Activated CD8-positive, alpha-beta memory T cell treated with anti-CD3 and anti-CD28 coated beads, Interleukin-2, amount 10 ng/mL, durations not matched to agents 7 days and 5 days (primary cell): ENCODE data around the gene SPINK4. TPM values are rescaled to one million over a fixed set of nuclear protein-coding genes. Genes with fewer than 3 reads are reported as not detected.

Experiments
- ATAC-seq: fragments of 150-1000 bp; cut with Tn5 transposase; one replicate; pipeline ENCODE4 v1.10.0; 2021; ENCODE audit warnings: moderate library complexity
- CTCF ChIA-PET: fragments of 350-600 bp; sonication (Branson Sonifier 250); formaldehyde crosslinking; loops from one replicate; lab custom pipeline; 2021; ENCODE audit warnings: antibody characterized with exemption; lab: Charles Lee
- DNase-seq: peaks from one replicate; pipeline ENCODE4 v3.0.0-alpha.2; 2020
- H3K27ac Mint-ChIP-seq: one replicate; pipeline ENCODE4 v1.8.0; 2021; ENCODE audit warnings: mild to moderate bottlenecking, mixed read lengths
- H3K27me3 Mint-ChIP-seq: one replicate; pipeline ENCODE4 v1.8.0; 2021; ENCODE audit warnings: mixed read lengths
- H3K36me3 Mint-ChIP-seq: one replicate; pipeline ENCODE4 v1.8.0; 2021; ENCODE audit warnings: mild to moderate bottlenecking, mixed read lengths
- H3K4me1 Mint-ChIP-seq: one replicate; pipeline ENCODE4 v1.8.0; 2021; ENCODE audit warnings: mixed read lengths
- H3K4me3 Mint-ChIP-seq: one replicate; pipeline ENCODE4 v1.8.0; 2021; ENCODE audit warnings: mild to moderate bottlenecking, moderate library complexity, mixed read lengths
- H3K9me3 Mint-ChIP-seq: one replicate; pipeline ENCODE4 v1.8.0; 2022; ENCODE audit warnings: low read depth, mixed read lengths
- total RNA-seq, 2 experiments: library from RNA; stranded (reverse); gene quantifications; one replicate each; pipeline ENCODE4 v1.2.3, GENCODE V29; 2021

The SPINK4 gene
- total RNA-seq, 2 experiments from 2014 or later = not detected

DNA sequence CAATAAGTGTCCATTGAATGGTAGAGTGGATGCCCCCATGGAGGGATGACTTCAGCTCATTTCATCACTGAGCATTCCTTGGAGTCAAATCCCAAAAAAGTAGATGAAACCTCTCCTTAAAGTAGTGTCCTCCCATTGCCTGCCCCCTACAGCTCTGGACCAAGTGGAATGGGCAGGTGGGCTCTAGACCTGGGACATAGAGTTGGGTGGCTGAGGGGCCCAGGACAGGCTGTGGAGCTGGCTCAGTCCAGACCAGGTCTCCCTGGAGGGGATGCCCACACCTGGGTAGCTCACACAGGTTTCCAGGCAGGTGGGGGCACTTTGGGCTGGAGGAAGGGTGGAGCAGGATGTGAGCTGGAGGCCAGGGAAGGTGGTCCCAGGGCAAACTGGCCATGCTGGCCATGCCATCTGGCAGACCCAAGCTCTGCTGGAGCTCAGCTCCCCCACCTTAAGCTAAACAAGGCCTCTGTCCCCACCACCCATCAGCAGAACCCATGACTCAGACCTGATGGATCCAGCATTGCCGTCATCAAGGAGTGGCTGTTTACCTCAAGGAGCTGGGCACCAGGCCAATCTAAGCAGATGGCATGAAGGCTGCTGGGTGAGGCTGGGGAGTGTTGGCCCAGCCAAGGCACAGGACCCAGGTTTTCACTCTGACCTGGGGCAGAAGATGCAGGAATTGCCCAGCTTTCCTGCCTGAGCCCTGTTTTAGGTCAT, 6.2 kb upstream of the SPINK4 start:
- Mint-ChIP-seq H3K4me3 (no peak overlapping the region), H3K9me3 (no peaks in the 10 kb centered on the region), H3K4me1 (no peaks in the 10 kb centered on the region), H3K27ac (no peak overlapping the region), H3K27me3 (peaks cover 2% of the 10 kb centered on the region), H3K36me3 (no peaks in the 10 kb centered on the region)
- ATAC-seq (no peak), DNase-seq (no peak)
- CTCF ChIA-PET = interaction anchor here (1.9 kb wide), 1 partner anchor 8 kb away, joined by 6 read pairs; no protein-coding TSS in a partner anchor

DNA sequence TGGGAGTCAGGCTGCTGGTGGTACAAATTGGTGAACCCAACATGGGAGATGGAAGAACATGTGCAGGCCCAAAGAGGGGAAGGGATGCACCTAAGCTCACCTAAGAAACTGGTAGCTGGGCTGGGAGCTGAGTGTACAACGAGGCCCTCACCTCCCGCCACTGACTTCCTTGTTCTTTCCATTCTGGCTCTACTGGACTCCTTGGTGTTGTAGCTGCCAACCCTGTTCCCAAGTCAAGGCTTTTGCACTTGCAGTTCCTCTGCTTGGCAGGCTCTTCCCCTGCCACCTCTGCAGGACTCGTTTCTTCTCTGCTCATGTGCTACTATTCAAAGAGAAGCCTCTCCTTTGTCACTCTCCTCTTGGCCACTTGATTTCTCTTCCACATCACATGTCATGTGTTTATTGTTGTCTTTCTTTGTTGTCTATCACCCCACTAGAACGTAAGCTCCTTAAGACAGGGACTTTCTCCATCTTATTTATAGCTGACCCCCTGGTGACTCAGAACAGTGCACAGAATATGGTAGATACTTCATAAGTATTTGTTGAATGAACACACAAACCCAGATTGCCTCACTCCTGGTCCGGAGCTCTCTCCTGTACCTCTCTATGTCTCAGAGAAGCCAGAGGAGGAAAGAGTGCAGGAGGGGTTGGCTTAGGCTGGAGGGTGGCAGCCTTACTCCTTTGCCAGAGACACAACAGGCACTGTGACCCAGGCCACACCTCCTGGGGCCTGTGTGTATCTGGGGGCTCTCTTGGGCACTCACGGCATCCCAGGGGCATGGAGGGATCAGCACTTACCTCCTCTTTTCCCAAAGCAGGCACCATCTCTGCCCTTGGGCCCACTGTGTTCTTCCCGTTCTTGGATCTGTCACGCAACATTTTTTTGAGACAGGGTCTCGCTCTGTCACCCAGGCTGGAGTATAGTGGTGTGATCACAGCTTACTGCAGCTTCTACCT, 5.2 kb upstream of the SPINK4 start:
- Mint-ChIP-seq H3K4me3 (no peak overlapping the region), H3K36me3 (no peaks in the 10 kb centered on the region), H3K27me3 (peaks cover 6% of the 10 kb centered on the region), H3K9me3 (no peaks in the 10 kb centered on the region), H3K4me1 (peaks cover 1% of the 10 kb centered on the region), H3K27ac (no peak overlapping the region)
- CTCF ChIA-PET = interaction anchor here (0.6 to 1.9 kb wide), 2 partner anchors 9 to 246 kb away, joined by 4 to 6 read pairs; no protein-coding TSS in a partner anchor
- DNase-seq (no peak), ATAC-seq (no peak)

DNA sequence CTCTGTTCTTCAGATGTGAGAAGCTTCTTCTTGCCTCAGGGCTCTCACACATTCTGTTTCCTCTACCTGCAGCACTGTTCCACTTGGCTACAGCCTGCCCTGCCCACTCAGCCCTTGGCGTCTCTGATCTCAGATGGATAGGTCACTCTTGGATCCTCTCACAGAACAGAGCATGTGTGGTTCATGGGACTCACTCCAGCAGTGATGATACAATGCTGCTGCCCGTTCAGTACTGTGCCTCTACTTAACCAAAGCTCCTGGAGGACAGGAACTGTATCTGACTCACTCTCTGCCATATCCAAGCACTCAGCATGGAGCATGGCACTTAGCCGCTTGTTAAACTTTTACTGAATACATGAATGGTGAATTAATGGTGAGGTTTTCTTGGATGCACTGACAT, 3.4 kb upstream of the SPINK4 start:
- ATAC-seq (no peak), DNase-seq (no peak)
- peaks cover 2% of the 10 kb centered on the region for H3K4me1 Mint-ChIP-seq
- peaks cover 7% of the 10 kb centered on the region for H3K27me3 Mint-ChIP-seq
- no peaks in the 10 kb centered on the region for H3K9me3 Mint-ChIP-seq
- CTCF ChIA-PET = interaction anchor here (0.6 to 1.4 kb wide), 2 partner anchors 11 to 12 kb away, joined by 3 to 4 read pairs; no protein-coding TSS in a partner anchor
- H3K4me3 Mint-ChIP-seq = no peak overlapping the region
- no peak overlapping the region for H3K27ac Mint-ChIP-seq
- H3K36me3 Mint-ChIP-seq = no peaks in the 10 kb centered on the region

DNA sequence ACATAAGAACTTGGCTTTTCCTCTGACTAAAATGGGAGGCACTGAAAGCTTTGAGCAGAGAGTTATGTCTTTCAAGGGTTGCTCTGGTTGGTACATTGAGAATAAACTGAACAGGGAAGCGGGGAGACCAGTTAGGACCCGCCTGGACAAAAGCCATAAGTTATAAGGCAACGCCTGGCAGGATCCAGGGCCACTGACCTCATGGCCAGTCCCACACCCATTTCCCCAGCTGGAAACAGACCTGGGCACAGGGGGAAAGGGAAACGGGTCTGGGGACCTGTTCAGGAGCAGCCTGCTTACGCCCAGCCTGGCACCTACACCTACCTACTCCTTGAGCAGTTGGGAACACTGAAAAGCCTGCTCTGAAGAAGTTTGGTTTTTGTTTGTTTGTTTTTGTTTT, 1.3 kb downstream of the SPINK4 start:
- Mint-ChIP-seq H3K9me3 (no peaks in the 10 kb centered on the region), H3K27me3 (peaks cover 4% of the 10 kb centered on the region), H3K27ac (no peak overlapping the region), H3K4me3 (no peak overlapping the region), H3K4me1 (peaks cover 8% of the 10 kb centered on the region), H3K36me3 (no peaks in the 10 kb centered on the region)
- ATAC-seq (no peak), DNase-seq (no peak)
- CTCF ChIA-PET = interaction anchor here (1.4 kb wide), 1 partner anchor 45 kb away, joined by 3 read pairs; no protein-coding TSS in a partner anchor

DNA sequence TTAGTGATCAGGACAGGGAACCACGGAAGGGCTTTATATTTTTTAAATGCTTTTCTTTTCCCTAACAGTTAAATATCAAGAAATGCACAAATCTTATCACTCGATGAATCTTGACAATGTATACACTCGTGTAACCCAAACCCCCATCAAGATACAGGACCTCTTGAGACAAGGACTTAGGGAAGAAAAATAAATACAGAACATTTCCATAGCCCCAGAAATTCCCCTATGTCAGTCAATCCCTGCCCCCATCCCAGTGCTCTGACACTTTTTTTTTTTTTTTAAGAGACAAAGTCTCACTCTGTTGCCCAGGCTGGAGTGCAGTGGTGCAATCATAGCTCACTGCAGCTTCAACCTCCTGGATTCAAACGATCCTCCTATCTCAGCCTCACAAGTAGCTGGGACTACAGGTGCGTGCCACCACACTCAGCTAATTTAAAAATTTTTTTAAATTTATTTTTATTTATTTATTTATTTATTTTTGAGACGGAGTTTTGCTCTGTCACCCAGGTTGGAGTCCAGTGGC, 2.7 kb downstream of the SPINK4 start:
- Mint-ChIP-seq H3K4me3 (no peak overlapping the region), H3K4me1 (peaks cover 8% of the 10 kb centered on the region), H3K36me3 (peaks cover under 1% of the 10 kb centered on the region), H3K27me3 (peaks cover 4% of the 10 kb centered on the region), H3K9me3 (no peaks in the 10 kb centered on the region), H3K27ac (no peak overlapping the region)
- ATAC-seq (no peak), DNase-seq (no peak)
- CTCF ChIA-PET = interaction anchor here (1.9 kb wide), 1 partner anchor 17 kb away, joined by 6 read pairs; no protein-coding TSS in a partner anchor

DNA sequence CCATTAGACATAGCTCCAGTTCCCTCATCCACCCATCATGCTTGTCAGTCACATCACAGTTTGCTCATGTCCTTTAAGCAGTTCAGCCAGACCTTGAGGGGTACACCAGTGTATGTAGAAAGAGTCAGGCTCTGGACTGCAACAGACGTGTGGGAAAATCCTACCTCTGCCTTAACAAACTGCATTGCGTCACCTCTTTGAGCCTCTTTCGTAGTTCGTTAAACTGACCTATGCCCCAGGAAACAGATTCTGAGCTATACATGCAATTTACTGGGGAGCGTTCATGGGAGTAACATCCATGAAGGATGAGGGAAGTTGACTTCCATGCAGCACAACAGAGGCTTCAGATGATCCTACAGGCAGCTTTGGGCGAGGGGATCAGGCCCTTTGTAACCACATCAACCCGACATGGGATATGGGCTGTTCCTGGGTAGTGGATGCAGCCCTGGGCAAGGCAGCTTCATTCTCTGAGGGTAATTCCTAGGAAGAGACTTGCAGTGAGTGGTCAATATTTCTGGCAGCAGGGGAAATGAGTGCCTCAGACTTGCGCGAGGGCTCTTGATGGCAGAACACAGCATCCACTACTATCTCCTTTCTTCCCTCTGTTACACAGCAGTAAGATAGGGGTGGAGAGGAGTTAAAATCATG, 4.3 kb downstream of the SPINK4 start:
- peaks cover 11% of the 10 kb centered on the region for H3K4me1 Mint-ChIP-seq
- H3K27ac Mint-ChIP-seq = no peak overlapping the region
- ATAC-seq (no peak), DNase-seq (no peak)
- peaks cover 4% of the 10 kb centered on the region for H3K27me3 Mint-ChIP-seq
- no peak overlapping the region for H3K4me3 Mint-ChIP-seq
- CTCF ChIA-PET = interaction anchor here (1.5 to 1.9 kb wide), 2 partner anchors 18 kb away, joined by 3 to 6 read pairs; no protein-coding TSS in a partner anchor
- H3K9me3 Mint-ChIP-seq = no peaks in the 10 kb centered on the region
- peaks cover 2% of the 10 kb centered on the region for H3K36me3 Mint-ChIP-seq

DNA sequence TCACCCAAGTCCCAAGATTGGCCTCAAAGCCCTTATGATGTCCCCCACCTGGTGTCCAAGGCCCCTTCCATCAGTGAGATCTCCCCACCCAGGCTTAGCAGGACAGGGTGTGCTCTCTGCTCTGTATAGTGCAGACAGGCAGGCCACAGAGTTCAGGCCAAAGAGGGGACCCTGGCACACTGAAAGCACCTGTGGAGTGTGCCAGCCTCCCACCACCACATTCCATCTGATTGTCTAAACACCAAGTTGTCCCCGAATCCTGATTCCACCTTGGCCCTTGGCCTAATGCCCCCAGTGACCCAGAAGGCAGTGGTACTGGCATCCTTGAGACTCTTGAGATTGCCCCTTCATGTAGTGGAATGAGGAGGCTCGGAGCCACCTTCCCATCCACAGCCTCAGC, 5.4 kb downstream of the SPINK4 start:
- DNase-seq (no peak), ATAC-seq (no peak)
- H3K36me3 Mint-ChIP-seq = peaks cover 2% of the 10 kb centered on the region
- CTCF ChIA-PET = interaction anchor here (1.5 kb wide), 1 partner anchor 19 kb away, joined by 3 read pairs; no protein-coding TSS in a partner anchor
- H3K4me1 Mint-ChIP-seq = peaks cover 18% of the 10 kb centered on the region
- no peak overlapping the region for H3K27ac Mint-ChIP-seq
- no peak overlapping the region for H3K4me3 Mint-ChIP-seq
- H3K27me3 Mint-ChIP-seq = no peaks in the 10 kb centered on the region
- H3K9me3 Mint-ChIP-seq = no peaks in the 10 kb centered on the region

DNA sequence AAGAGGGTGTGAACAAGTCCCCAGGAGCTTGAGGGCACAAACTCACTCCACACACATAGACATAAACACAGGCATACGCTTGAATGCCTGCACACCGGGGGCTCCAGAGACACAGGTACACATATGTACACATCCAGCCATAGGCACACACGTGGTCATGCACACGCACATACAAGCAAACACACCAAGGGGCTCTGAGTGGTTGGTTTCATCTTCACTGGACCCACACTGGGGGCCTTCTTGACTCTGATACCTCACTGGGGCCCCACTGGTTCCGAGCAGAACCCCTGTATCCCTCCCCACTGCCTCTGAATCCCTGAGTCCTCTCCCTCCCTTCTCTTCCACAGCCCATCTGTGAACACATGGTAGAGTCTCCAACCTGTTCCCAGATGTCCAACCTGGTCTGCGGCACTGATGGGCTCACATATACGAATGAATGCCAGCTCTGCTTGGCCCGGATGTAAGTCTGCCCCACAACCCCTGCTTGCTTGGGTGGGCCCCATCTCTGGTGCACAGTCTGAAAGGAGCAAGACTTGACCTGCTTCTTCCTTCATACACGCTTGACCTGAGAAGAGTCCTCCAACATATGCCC, 6.4 kb downstream of the SPINK4 start:
- DNase-seq (no peak), ATAC-seq (no peak)
- no peak overlapping the region for H3K4me3 Mint-ChIP-seq
- peaks cover 3% of the 10 kb centered on the region for H3K36me3 Mint-ChIP-seq
- H3K27me3 Mint-ChIP-seq = no peaks in the 10 kb centered on the region
- CTCF ChIA-PET = no interaction called here
- H3K4me1 Mint-ChIP-seq = peaks cover 18% of the 10 kb centered on the region
- no peaks in the 10 kb centered on the region for H3K9me3 Mint-ChIP-seq
- no peak overlapping the region for H3K27ac Mint-ChIP-seq

DNA sequence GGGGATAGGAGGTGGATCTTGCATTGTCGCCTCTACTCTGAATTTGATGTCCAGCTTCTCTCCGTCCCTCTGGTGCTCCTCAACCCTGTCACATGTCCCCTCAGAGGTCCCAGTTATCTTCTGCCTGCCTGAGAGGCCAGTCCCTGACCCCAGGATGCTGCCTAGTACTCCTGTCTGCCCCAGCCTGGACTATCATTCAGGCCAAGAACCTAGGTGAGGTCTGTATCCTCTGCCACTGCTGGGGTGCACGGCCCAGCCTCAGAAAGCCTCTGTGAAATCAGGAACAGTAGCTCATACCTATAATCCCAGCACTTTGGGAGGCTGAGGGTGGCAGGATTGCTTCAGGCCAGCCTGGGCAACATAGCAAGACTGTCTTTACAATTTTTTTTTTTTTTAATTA, 8.6 kb downstream of the SPINK4 start:
- peaks cover 11% of the 10 kb centered on the region for H3K36me3 Mint-ChIP-seq
- no peak overlapping the region for H3K4me3 Mint-ChIP-seq
- CTCF ChIA-PET = interaction anchor here (1.6 to 2.0 kb wide), 2 partner anchors 10 to 23 kb away, joined by 5 to 7 read pairs; no protein-coding TSS in a partner anchor
- H3K27me3 Mint-ChIP-seq = no peaks in the 10 kb centered on the region
- no peak overlapping the region for H3K27ac Mint-ChIP-seq
- ATAC-seq (no peak), DNase-seq (no peak)
- no peaks in the 10 kb centered on the region for H3K9me3 Mint-ChIP-seq
- H3K4me1 Mint-ChIP-seq = peaks cover 15% of the 10 kb centered on the region

DNA sequence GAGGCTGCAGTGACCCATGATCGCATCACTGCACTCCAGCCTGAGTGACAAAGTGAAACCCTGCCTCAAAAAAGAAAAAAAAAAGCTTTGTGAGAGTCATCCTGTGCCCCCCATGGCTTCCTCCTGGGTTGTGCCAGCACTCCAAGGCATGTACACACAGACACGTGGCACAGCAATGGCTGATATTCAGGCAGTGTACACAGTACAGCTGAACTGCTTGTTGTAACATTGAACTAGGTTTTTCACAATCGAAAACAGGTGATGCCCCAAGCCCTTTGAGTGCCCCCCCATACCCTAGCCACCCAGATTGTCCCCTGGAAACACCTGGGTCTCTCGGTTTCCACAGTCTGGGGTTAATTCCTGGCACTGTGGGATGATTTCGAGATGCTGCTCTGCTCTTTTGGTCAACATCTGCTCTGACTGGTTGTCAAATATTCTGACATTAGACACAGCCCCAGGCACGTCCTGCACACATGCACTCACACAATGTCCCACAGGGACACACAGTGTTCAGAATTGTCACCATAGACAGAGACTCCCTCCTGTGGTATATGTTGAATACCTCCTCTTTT, 9.2 kb downstream of the SPINK4 start:
- H3K36me3 Mint-ChIP-seq = peaks cover 12% of the 10 kb centered on the region
- CTCF ChIA-PET = interaction anchor here (1.6 to 2.0 kb wide), 2 partner anchors 9 to 23 kb away, joined by 5 to 7 read pairs; no protein-coding TSS in a partner anchor
- DNase-seq = no peak
- no peak overlapping the region for H3K4me3 Mint-ChIP-seq
- H3K27me3 Mint-ChIP-seq = no peaks in the 10 kb centered on the region
- peaks cover 11% of the 10 kb centered on the region for H3K4me1 Mint-ChIP-seq
- H3K9me3 Mint-ChIP-seq = no peaks in the 10 kb centered on the region
- ATAC-seq = peak; percentile 37
- no peak overlapping the region for H3K27ac Mint-ChIP-seq

DNA sequence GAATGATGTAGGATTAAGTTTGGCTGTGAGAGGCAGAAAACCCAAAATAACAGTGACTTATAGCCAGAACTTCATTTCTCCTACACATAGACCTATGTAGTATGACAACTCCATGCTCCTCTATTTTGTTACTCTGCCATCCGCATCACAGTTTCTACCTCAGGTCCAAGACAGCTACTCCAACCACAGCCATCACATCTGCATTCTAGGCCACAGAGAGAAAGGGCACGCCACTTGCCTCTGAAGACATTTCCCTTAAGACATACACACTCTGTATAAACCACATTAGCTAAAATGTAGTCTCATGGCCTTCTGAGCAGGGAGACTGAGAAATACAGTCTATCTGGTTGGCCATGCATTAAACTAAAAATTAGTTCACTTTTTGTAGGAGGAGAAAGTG, 10.0 kb downstream of the SPINK4 start:
- ATAC-seq (no peak), DNase-seq (no peak)
- Mint-ChIP-seq H3K4me3 (no peak overlapping the region), H3K4me1 (peaks cover 11% of the 10 kb centered on the region), H3K36me3 (peaks cover 20% of the 10 kb centered on the region), H3K27ac (no peak overlapping the region), H3K9me3 (no peaks in the 10 kb centered on the region), H3K27me3 (no peaks in the 10 kb centered on the region)
- CTCF ChIA-PET = no interaction called here

DNA sequence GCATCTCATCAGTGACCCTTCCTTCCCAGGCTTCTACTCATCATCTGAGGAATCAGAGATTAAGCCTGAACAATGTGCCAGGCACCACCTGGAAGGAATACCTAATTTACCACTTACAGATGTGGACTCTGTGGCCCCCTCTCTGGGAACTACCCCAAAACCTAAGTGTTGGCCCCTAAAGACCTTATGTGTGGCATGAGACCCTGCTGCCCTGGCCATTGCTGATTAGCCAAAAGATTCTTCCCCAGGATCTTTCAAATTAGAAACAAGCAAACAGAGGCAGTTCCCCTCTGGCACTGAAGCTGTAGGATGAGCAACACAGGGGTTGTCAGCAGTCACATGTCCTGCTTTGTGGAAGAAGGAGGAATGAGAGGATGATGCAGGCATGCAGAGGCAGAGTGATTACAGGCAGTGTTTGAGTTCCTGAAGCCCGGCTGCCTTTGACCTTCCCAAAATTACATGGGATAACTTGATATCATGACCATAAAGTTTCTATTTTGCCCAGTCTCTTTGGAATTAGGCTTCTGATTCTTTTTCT, 10.6 kb downstream of the SPINK4 start:
- CTCF ChIA-PET = no interaction called here
- no peaks in the 10 kb centered on the region for H3K27me3 Mint-ChIP-seq
- ATAC-seq = no peak
- H3K36me3 Mint-ChIP-seq = peaks cover 23% of the 10 kb centered on the region
- peaks cover 11% of the 10 kb centered on the region for H3K4me1 Mint-ChIP-seq
- no peaks in the 10 kb centered on the region for H3K9me3 Mint-ChIP-seq
- no peak for DNase-seq
- H3K4me3 Mint-ChIP-seq = no peak overlapping the region
- H3K27ac Mint-ChIP-seq = no peak overlapping the region
